GM18520 (cell line): ENCODE data around the gene DPY19L2.
"Not testable (repeated sequence)": the region's sequence is repeated elsewhere in the genome, so short reads cannot be mapped to it uniquely, and the experiment has no call there.

Source experiments
- ATAC-seq: cut with Tn5 transposase; IDR thresholded peaks from one replicate; pipeline ENCODE4 v1.9.1; 2021; ENCODE audit not compliant: unreplicated experiment

Gene DPY19L2

DNA sequence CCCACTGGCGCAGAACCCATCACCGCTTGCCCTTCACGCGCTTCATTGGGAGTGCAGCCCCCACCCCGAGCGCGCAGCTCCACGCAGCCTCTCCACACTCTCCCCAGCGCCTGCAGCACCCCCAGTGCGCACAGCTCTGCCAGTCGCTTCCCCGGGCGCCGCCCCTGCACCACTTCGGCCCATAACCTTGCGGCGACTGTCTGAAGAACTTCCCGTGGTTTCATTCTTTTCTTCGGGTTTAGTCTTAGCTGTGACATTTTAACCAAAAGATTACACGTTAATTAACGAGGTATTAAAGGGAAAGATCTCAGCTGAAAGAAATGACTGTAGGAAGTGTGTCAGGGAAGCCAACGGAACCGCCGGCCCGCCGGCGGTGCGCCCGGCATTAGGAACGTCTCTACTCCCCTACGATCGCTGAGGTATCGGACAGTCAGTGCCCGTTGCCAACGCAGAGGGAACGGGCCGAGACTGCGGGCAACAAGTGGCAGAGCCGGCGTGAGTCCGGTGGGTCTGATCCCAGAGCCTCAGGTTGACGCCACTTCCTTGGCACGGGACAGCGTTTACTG is 590 bp upstream of the DPY19L2 start:
- not testable (repeated sequence) for ATAC-seq

DNA sequence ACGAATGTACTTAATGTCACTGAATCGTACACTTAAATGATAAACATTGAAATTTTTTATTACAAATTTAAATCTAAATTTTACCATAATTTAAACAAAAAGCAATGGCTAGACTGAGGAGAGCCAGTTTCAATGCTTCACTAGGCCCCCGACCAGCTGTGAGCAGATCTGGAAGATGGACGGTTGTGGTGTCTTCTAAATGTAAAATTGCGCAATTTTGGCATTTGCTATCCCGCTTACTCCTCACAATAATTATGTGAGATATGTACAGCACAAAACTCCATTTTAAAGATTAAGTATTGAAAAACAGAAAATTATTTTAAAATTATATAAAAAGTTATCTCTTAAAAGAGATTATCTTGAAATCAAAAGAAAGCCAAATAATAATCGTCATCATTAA is 5.3 kb downstream of the DPY19L2 start:
- ATAC-seq, result not testable (repeated sequence)

DNA sequence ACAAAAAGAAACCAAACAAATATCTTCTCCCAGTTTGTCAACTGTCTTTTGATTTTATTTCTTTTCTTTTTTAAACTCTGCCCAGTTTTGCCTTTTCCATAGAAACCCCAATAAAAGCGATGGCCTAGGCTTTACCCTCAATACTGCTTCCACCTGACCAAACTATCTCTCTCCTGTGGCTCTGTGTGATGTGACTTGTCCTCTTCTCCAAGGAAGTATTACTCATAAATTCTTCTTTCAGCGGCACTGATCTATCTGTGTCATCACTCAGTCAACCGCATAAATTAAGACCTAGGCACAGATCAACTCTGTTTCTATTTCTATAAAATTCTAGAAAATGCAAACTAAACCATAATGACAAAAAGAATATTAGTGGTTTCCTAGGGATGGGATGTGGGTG is 9.8 kb downstream of the DPY19L2 start:
- not testable (repeated sequence) for ATAC-seq

- not testable (repeated sequence) for ATAC-seq
Measured at GRCh38 chr12:63656407-63656806, 11.9 kb downstream of the DPY19L2 start.

- not testable (repeated sequence) for ATAC-seq
Measured at GRCh38 chr12:63655543-63656257, 12.6 kb downstream of the DPY19L2 start.

GRCh38 chr12:63654481-63654880 is 13.8 kb downstream of the DPY19L2 start:
- not testable (repeated sequence) for ATAC-seq

DNA sequence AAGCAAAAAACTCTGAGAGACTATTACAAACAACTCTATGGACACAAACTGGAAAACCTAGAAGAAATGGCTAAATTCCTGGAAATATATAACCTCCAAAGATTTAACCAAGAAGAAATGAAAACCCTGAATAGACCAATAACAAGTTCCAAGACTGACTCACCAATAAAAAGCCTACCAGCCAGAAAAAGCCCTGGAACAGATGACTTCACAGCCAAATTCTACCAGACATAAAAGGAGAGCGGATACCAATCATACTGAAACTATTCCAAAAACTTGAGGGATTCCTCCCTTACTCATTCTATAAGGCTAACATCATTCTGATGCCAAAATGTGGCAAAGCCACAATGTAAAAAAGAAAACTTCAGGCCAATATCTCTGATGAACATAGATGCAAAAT is 18.8 kb downstream of the DPY19L2 start:
- ATAC-seq, result not testable (repeated sequence)

- ATAC-seq, result not testable (repeated sequence)
Measured at GRCh38 chr12:63643381-63644140, 24.7 kb downstream of the DPY19L2 start.

- not testable (repeated sequence) for ATAC-seq
Measured at GRCh38 chr12:63624258-63624657, 44.0 kb downstream of the DPY19L2 start.

DNA sequence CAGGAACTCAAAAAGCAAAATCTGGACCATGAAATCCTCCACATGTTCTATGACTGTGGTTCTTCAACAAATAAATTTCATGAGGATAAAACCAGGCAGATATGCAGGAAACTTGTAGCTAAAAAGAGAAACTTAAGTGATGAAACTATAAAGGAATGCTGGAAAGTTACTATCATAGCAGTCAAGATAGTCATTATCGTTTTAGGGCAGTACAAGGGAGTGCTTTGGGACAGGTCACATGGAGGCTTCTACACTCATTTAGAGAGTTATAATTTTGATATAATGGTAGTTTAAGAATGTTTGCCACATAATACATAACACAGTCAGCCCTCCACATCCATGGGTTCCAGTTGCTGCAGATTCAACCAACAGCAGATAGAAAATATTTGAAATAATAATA is 52.7 kb downstream of the DPY19L2 start:
- ATAC-seq, result not testable (repeated sequence)

DNA sequence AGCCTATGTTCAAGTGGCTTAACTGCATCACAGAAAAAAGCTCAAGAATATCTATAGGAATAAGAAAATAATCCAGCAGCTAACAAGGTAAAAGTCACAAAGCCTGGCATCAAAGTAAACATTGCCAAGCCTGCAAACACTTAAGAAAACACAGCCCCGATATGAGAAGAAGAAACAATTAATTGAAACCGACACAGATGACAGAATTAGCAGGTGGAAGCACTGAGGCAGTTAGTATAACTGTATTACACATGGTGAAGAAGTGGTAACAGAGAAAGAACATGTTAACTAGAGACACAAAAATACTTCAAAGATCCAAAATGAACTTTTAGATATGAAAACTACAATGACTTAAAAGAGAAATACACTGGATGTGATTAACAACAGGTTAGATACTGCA is 57.0 kb downstream of the DPY19L2 start:
- not testable (repeated sequence) for ATAC-seq

- ATAC-seq, result not testable (repeated sequence)
Measured at GRCh38 chr12:63609281-63609680, 59.0 kb downstream of the DPY19L2 start.

DNA sequence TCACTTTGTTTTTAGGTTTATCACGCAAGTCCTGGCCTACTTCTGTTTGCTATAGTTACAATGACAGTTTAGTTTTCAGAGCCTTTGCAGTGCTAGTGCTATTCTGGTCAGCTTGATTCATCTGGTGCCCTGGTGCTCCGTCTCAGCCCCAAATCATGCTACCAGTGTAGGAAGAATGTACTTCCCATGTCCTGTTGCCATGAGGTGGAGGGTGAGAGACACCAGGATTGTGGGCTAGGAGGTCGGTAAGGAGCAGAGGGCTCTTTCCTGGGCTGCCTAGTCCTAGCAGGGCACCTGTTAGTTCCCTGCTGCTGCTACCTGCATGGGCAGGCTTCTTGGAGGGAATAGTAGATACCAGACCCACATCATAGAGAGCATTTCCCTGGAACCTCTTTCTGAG is 63.3 kb downstream of the DPY19L2 start:
- not testable (repeated sequence) for ATAC-seq

GRCh38 chr12:63594828-63595227 is 73.5 kb downstream of the DPY19L2 start:
- ATAC-seq, result not testable (repeated sequence)

DNA sequence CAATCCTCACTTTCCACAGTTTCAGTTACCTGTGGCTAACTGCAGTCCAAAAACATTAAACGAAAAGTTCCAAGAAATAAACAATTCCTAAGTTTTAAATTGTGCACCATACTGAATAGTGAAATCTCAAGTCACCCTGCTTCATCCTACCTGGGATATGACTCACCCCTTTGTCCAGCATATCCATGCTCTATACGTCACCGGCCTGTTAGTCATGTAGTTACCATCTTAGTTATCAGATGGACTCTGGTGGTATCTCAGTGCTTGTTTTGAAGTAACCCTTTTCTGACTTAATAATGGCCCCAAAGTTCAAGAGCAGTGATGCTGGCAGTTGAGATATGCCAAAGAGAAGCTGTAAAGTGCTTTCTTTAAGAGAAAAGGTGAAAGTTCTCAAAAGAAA is 83.9 kb downstream of the DPY19L2 start:
- ATAC-seq, result not testable (repeated sequence)

GRCh38 chr12:63583289-63583688 is 85.0 kb downstream of the DPY19L2 start:
- not testable (repeated sequence) for ATAC-seq

GRCh38 chr12:63577631-63578030 is 90.7 kb downstream of the DPY19L2 start:
- not testable (repeated sequence) for ATAC-seq

DNA sequence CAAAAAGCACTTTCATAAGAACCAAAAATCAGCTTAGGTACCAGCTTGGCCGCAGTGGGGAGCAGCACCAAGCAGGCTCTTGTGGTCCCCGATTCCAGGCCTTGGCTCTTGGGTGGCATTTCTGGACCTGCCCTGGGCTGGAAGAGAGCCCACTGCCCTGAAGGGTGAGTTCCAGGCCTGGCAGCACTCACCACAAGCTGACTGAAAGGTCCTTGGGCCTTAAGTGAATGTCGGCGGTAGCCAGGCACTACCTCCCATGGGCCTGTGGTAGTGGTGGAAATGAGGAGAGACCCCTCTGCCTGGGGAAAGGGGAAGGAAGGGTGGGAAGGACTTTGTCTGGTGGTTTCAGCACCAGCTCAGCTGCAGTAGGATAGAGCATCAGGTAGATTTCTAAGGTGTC is 96.3 kb downstream of the DPY19L2 start:
- not testable (repeated sequence) for ATAC-seq

- not testable (repeated sequence) for ATAC-seq
Measured at GRCh38 chr12:63558445-63558844, 109.8 kb downstream of the DPY19L2 start.

DNA sequence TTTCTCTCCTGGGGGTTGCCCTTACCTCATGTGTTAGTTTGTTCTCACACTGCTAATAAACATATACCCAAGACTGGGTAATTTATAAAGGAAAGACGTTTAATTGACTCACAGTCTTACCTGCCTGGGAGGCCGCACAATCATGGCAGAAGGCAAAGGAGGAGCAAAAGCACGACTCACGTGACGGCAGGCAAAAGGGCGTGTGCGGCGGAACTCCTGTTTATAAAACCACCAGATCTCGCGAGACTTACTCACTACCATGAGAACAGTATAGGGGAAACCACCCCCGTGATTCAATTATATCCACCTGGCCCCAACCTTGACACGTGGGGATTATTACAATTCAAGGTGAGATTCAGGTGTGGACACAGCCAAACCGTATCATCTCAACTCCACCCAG is 116.9 kb downstream of the DPY19L2 start:
- ATAC-seq, result not testable (repeated sequence)

- not testable (repeated sequence) for ATAC-seq
Measured at GRCh38 chr12:63549034-63549433, 119.3 kb downstream of the DPY19L2 start.
